ENCODE data around the gene NFX1. TPM values are rescaled to one million over a fixed set of nuclear protein-coding genes. Genes with fewer than 3 reads are reported as not detected.

Gene NFX1
- total and polyA plus RNA-seq, 9 of the 15 experiments (the other 6 are each of a cell fraction or from before 2014, with no cell fraction given), result 8.8 to 38.9 (median 26.8) TPM

DNA sequence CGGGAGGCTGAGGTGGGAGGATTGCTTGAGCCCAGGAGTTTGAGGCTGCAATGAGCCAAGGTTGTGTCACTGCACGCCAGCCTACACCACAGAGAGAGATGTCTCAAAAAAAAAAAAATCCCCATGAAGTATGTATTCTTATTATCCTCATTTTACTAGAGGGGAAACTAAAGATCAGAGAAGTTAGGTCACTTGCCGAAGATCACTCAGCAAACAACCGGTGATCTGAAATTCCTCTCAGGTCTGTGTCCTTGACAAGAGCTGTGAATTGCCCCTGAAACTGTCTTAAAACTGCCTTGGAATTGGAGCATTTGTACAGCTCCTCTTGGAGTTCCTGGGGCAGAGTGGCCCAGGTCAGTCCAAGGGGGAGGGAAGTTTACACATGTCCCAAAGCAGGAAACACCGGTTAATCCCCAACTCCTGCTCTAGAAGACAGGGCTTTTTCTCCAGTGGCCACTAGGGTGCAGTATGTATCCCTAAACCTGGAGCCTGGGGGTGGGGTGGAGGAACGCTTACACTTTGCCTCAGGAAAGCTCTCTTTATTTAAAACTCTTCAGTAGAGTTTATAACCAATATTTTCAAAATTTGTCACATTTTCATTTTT is 84.4 kb downstream of the NFX1 start (continued):
- TF ChIP-seq, protein P1, sequence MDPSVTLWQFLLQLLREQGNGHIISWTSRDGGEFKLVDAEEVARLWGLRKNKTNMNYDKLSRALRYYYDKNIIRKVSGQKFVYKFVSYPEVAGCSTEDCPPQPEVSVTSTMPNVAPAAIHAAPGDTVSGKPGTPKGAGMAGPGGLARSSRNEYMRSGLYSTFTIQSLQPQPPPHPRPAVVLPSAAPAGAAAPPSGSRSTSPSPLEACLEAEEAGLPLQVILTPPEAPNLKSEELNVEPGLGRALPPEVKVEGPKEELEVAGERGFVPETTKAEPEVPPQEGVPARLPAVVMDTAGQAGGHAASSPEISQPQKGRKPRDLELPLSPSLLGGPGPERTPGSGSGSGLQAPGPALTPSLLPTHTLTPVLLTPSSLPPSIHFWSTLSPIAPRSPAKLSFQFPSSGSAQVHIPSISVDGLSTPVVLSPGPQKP (CRISPR knock-in tag; IDR thresholded peaks at IDR 0.05), result no peak
- peak; percentile 62 to 69 for TF ChIP-seq RAD21 (CRISPR knock-in tag; conservative IDR thresholded peaks at IDR 0.05 in 1 of 2, IDR thresholded peaks at IDR 0.05 in 1 of 2)
- TF ChIP-seq, protein P2, sequence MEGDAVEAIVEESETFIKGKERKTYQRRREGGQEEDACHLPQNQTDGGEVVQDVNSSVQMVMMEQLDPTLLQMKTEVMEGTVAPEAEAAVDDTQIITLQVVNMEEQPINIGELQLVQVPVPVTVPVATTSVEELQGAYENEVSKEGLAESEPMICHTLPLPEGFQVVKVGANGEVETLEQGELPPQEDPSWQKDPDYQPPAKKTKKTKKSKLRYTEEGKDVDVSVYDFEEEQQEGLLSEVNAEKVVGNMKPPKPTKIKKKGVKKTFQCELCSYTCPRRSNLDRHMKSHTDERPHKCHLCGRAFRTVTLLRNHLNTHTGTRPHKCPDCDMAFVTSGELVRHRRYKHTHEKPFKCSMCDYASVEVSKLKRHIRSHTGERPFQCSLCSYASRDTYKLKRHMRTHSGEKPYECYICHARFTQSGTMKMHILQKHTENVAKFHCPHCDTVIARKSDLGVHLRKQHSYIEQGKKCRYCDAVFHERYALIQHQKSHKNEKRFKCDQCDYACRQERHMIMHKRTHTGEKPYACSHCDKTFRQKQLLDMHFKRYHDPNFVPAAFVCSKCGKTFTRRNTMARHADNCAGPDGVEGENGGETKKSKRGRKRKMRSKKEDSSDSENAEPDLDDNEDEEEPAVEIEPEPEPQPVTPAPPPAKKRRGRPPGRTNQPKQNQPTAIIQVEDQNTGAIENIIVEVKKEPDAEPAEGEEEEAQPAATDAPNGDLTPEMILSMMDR (IDR thresholded peaks at IDR 0.05 in 2 of 3, conservative IDR thresholded peaks at IDR 0.05 in 1 of 3; ENCODE audit: insufficient read depth in 2 of 3, low read depth in 1 of 3, low read length in 3 of 3), result peak; percentile 79 to 84 (median 83)
- TF ChIP-seq NCOA2 (IDR thresholded peaks at IDR 0.05; ENCODE audit: partially characterized antibody in 2 of 2), result no peak
- no peak for TF ChIP-seq ZNF354B (CRISPR knock-in tag; IDR thresholded peaks at IDR 0.05)
- TF ChIP-seq PHF21A (IDR thresholded peaks at IDR 0.05; ENCODE audit: borderline replicate concordance, low read depth), result no peak
- TF ChIP-seq, protein P3, sequence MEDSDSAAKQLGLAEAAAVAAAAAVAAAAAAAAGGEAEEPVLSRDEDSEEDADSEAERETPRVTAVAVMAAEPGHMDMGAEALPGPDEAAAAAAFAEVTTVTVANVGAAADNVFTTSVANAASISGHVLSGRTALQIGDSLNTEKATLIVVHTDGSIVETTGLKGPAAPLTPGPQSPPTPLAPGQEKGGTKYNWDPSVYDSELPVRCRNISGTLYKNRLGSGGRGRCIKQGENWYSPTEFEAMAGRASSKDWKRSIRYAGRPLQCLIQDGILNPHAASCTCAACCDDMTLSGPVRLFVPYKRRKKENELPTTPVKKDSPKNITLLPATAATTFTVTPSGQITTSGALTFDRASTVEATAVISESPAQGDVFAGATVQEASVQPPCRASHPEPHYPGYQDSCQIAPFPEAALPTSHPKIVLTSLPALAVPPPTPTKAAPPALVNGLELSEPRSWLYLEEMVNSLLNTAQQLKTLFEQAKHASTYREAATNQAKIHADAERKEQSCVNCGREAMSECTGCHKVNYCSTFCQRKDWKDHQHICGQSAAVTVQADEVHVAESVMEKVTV (CRISPR knock-in tag; IDR thresholded peaks at IDR 0.05), result peak; percentile 32; the same call in 1 of the 2 replicates
- TF ChIP-seq PURB (CRISPR knock-in tag; IDR thresholded peaks at IDR 0.05; ENCODE audit: low read depth), result no peak
- no peak for TF ChIP-seq ZFX (CRISPR knock-in tag; IDR thresholded peaks at IDR 0.05)
- peak; percentile 44; the same call in 1 of the 2 replicates for TF ChIP-seq SMC3 (conservative IDR thresholded peaks at IDR 0.05; ENCODE audit: insufficient read depth, low read depth, low read length)
- TF ChIP-seq, protein P4, sequence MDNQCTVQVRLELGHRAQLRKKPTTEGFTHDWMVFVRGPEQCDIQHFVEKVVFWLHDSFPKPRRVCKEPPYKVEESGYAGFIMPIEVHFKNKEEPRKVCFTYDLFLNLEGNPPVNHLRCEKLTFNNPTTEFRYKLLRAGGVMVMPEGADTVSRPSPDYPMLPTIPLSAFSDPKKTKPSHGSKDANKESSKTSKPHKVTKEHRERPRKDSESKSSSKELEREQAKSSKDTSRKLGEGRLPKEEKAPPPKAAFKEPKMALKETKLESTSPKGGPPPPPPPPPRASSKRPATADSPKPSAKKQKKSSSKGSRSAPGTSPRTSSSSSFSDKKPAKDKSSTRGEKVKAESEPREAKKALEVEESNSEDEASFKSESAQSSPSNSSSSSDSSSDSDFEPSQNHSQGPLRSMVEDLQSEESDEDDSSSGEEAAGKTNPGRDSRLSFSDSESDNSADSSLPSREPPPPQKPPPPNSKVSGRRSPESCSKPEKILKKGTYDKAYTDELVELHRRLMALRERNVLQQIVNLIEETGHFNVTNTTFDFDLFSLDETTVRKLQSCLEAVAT (IDR thresholded peaks at IDR 0.05), result no peak
- no peak for TF ChIP-seq HIVEP1 (CRISPR knock-in tag; IDR thresholded peaks at IDR 0.05)
- TF ChIP-seq EWSR1 (IDR thresholded peaks at IDR 0.05; ENCODE audit: borderline replicate concordance, low read depth, partially characterized antibody), result no peak
- TF ChIP-seq ZNF717 (CRISPR knock-in tag; IDR thresholded peaks at IDR 0.05), result no peak
- TF ChIP-seq HDAC3 (IDR thresholded peaks at IDR 0.05; ENCODE audit: borderline replicate concordance, partially characterized antibody), result no peak
- TF ChIP-seq CCNT2 (IDR thresholded peaks at IDR 0.05; ENCODE audit: borderline replicate concordance, extremely low read depth, insufficient read length, low read depth, low read length), result no peak
- 0 out of 4 replicates have a peak, but pooled peaks of 1 of the 2 experiments have one; percentile 51 for TF ChIP-seq MAZ (CRISPR knock-in tag; conservative IDR thresholded peaks at IDR 0.05 in 1 of 2, IDR thresholded peaks at IDR 0.05 in 1 of 2)
- TF ChIP-seq E2F3 (CRISPR knock-in tag; IDR thresholded peaks at IDR 0.05), result no peak
- TF ChIP-seq RHOXF2B (CRISPR knock-in tag; conservative IDR thresholded peaks at IDR 0.05), result no peak
- no peak for TF ChIP-seq RBM34 (IDR thresholded peaks at IDR 0.05; ENCODE audit: borderline replicate concordance, insufficient read depth, low read length)
- no peak for TF ChIP-seq TAL1 (IDR thresholded peaks at IDR 0.05)
- TF ChIP-seq TRIM28 (IDR thresholded peaks at IDR 0.05), result no peak
- no peak for TF ChIP-seq PRMT5 (CRISPR knock-in tag; IDR thresholded peaks at IDR 0.05)

Measured in K562 (cell line).